SH-SY5Y (cell line): Measurements from ENCODE around the gene DAB2IP.

Source experiments
- GATA2 ChIP-seq: IDR thresholded peaks from 2 replicates; pipeline ENCODE4 v1.6.1; 2011; ENCODE audit warnings: mild to moderate bottlenecking, low read depth, low read length
- GATA3 ChIP-seq: IDR thresholded peaks from 2 replicates; pipeline ENCODE4 v1.6.1; 2011; ENCODE audit warnings: low read depth, mild to moderate bottlenecking, low read length, moderate library complexity

DNA sequence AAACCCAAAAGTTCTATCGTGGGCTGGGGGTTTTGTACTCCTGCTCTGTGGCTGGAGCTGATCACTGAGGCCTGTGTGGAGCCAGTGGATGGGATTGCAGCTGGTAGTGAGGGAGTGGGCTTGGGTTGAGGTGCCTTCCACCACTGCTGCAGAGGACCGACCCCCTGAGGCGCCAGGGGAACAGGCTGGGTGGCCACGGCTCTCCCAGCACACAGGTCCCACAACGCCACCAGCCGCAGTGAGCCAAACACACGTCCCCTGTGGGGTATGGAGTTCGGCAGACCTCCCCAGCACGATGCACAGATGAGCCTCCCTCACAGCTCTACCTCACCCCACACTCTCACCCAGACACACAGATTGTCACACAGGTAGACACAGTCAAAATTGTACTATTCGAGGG is 109.1 kb downstream of the DAB2IP start:
- no peak for TF ChIP-seq GATA2
- TF ChIP-seq GATA3 = no peak
